ENCODE data around the gene FBN2. TPM values are rescaled to one million over a fixed set of nuclear protein-coding genes. Genes with fewer than 3 reads are reported as not detected.

Gene FBN2
- total RNA-seq, 4 donors from 2014 or later, result 0.04 to 0.39 (median 0.15) TPM; not detected in 1

DNA sequence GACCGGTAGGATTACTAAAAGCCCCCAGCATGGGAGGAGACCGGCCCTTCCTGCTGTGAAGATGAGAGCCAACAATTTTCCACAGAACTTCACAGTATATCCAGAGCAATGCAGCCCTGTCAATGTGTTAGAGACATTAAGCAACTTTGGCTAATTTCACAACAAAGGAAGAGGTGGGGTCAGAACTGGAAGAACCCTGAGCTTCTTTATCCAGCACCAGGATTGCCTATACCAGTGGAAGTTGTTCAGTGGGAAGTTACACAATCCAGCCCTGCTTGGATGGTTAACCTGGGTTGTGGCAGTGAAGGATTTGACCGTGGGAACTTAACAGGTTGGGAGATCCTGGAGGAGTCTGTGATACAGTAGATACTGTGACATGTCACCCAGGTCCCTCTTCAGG lies 197.0 kb downstream of the FBN2 start:
- intact Hi-C loops (cut with DNase I; ENCODE audit: low total_unique reads), result no loop called here
- DNase-seq (ENCODE audit: low spot score in 2 of 2), result no peak
- WGBS, 2 donors, result 51 to 58% methylated on average over 3 of the region's 3 CpGs
- no peak for TF ChIP-seq POLR2A (IDR thresholded peaks at IDR 0.05)
- TF ChIP-seq, protein P1, sequence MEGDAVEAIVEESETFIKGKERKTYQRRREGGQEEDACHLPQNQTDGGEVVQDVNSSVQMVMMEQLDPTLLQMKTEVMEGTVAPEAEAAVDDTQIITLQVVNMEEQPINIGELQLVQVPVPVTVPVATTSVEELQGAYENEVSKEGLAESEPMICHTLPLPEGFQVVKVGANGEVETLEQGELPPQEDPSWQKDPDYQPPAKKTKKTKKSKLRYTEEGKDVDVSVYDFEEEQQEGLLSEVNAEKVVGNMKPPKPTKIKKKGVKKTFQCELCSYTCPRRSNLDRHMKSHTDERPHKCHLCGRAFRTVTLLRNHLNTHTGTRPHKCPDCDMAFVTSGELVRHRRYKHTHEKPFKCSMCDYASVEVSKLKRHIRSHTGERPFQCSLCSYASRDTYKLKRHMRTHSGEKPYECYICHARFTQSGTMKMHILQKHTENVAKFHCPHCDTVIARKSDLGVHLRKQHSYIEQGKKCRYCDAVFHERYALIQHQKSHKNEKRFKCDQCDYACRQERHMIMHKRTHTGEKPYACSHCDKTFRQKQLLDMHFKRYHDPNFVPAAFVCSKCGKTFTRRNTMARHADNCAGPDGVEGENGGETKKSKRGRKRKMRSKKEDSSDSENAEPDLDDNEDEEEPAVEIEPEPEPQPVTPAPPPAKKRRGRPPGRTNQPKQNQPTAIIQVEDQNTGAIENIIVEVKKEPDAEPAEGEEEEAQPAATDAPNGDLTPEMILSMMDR (IDR thresholded peaks at IDR 0.05), result no peak
- H3K4me3 ChIP-seq (ENCODE audit: low read depth, poor library complexity, severe bottlenecking), result no peak overlapping the region

DNA sequence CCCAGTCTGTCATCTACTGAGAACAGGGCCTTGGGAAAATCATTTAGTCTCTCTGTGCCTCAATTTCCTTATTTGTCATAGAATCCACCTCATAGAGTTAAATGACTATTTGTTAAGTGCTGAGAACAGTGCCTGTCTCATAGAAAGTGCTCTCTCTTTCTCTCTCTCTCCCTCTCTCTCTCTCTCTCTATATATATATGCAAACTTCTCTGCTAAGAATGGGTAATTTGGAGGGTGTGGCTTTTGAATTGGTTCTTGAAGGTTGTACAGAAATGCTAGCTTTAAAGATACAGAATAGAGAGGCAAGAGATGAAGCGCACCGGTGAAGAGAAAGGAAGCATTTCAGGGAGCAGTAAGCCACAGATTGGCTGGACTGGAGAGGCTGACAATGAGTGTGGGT lies 197.4 kb downstream of the FBN2 start:
- 63 to 69% methylated on average over 2 of the region's 2 CpGs for whole genome bisulfite sequencing, 2 donors
- no peak overlapping the region for H3K4me3 ChIP-seq (ENCODE audit: low read depth, poor library complexity, severe bottlenecking)
- intact Hi-C loops (cut with DNase I; ENCODE audit: low total_unique reads), result no loop called here
- no peak for DNase-seq (ENCODE audit: low spot score in 2 of 2)
- TF ChIP-seq, protein P1 (IDR thresholded peaks at IDR 0.05), result no peak
- TF ChIP-seq POLR2A (IDR thresholded peaks at IDR 0.05), result no peak

- intact Hi-C loops (cut with DNase I; ENCODE audit: low total_unique reads), result no loop called here
- TF ChIP-seq, protein P1 (IDR thresholded peaks at IDR 0.05), result no peak
- no peak for TF ChIP-seq POLR2A (IDR thresholded peaks at IDR 0.05)
- WGBS, 2 donors, result 79 to 97% methylated on average over 3 of the region's 3 CpGs
- H3K4me3 ChIP-seq (ENCODE audit: low read depth, poor library complexity, severe bottlenecking), result no peak overlapping the region
- no peak for DNase-seq (ENCODE audit: low spot score in 2 of 2)
Measured at GRCh38 chr5:128339585-128339984, 198.5 kb downstream of the FBN2 start.

- H3K4me3 ChIP-seq (ENCODE audit: low read depth, poor library complexity, severe bottlenecking), result no peak overlapping the region
- intact Hi-C loops (cut with DNase I; ENCODE audit: low total_unique reads), result no loop called here
- TF ChIP-seq, protein P1 (IDR thresholded peaks at IDR 0.05), result no peak
- no peak for TF ChIP-seq POLR2A (IDR thresholded peaks at IDR 0.05)
- WGBS, 2 donors, result 94 to 96% methylated on average over 12 of the region's 12 CpGs
- DNase-seq (ENCODE audit: low spot score in 2 of 2), result no peak
Measured at GRCh38 chr5:128338649-128339048, 199.4 kb downstream of the FBN2 start.

GRCh38 chr5:128335339-128335738 lies 202.7 kb downstream of the FBN2 start:
- TF ChIP-seq POLR2A (IDR thresholded peaks at IDR 0.05), result no peak
- TF ChIP-seq, protein P1 (IDR thresholded peaks at IDR 0.05), result no peak
- intact Hi-C loops (cut with DNase I; ENCODE audit: low total_unique reads), result no loop called here
- no peak overlapping the region for H3K4me3 ChIP-seq (ENCODE audit: low read depth, poor library complexity, severe bottlenecking)
- DNase-seq (ENCODE audit: low spot score in 2 of 2), result no peak
- WGBS, 2 donors, result 84 to 87% methylated on average over 3 of the region's 3 CpGs

DNA sequence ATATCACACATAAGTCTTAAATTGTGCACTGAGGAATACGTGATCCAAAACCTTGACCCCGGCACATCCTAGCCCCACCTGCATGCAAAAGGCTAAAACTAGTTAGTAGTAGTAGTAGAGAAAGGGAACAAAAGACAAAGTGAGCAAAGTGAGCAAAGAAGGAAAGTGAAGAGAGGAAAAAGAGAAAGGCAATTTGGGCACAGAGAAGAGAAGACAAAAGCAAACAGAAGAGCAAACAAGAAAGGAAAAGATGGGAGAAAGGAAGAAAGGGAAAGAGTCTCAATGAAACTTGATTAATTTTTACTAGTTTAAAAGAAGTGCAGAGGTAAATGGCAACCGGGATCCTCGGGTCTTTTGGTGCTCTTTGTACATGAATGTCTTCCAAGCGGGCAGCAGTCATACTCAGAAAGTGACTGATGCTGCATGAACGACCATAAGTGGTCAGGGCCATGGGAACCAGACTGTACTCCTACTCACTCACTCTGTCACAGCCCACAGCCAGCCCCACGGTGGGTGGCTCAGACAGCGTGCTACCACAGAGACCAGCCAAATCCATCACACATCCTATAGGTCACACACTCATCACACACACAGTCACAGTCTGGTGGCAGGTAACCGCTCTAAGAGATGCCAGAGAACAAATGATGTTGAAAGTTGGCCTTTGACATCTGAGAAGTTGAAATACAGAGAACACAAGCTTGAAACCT lies 203.9 kb downstream of the FBN2 start:
- intact Hi-C loops (cut with DNase I; ENCODE audit: low total_unique reads), result no loop called here
- WGBS, 2 donors, result 90 to 93% methylated on average over 9 of the region's 9 CpGs
- H3K4me3 ChIP-seq (ENCODE audit: low read depth, poor library complexity, severe bottlenecking), result no peak overlapping the region
- no peak for DNase-seq (ENCODE audit: low spot score in 2 of 2)
- TF ChIP-seq POLR2A (IDR thresholded peaks at IDR 0.05), result no peak
- TF ChIP-seq, protein P1 (IDR thresholded peaks at IDR 0.05), result no peak

All from lower leg skin (tissue), 4 donors.